ENCODE results near the gene RASL10B.

GRCh38 chr17:35726127-35726952 is 5.1 kb upstream of the RASL10B start:
- TF ChIP-seq POLR2AphosphoS5 (IDR thresholded peaks at IDR 0.05; ENCODE audit: low read depth, low read length) (no peak), POLR2A (IDR thresholded peaks at IDR 0.05; ENCODE audit: low read depth, low read length) (no peak), TAF1 (IDR thresholded peaks at IDR 0.05; ENCODE audit: low read depth, low read length) (no peak), SPI1 (IDR thresholded peaks at IDR 0.05; ENCODE audit: low read depth, low read length) (no peak), POU2F2 (IDR thresholded peaks at IDR 0.05; ENCODE audit: low read depth, low read length) (no peak)
